Body of pancreas (tissue), 4 donors: Measurements from ENCODE around the gene NDN. TPM values are rescaled to one million over a fixed set of nuclear protein-coding genes. Genes with fewer than 3 reads are reported as not detected.
A peak's percentile ranks its signal among the peaks of the same experiment; 100 is the strongest.

Experiments used
- ATAC-seq: fragments of 150-250 bp; one replicate; pipeline ENCODE4 v1.9.1; 2016
- DNase-seq, 4 donors: peaks; one replicate each; pipeline ENCODE4 v3.0.0-alpha.2; 2019
- H3K27ac ChIP-seq, 4 donors: fragments of 200-600 bp; sonication (generic); 1 replicate in 3 of 4; 2 replicates in 1 of 4; pipeline versions ENCODE4 v1.5.1 to v1.6.1; 2016 to 2019; ENCODE audit warnings: mild to moderate bottlenecking in 1 of 4, mixed read lengths in 1 of 4, moderate library complexity in 1 of 4
- H3K27me3 ChIP-seq, 2 donors: fragments of 200-600 bp; sonication (generic); one replicate each; pipeline ENCODE4 v1.6.0; 2016; ENCODE audit warnings: mild to moderate bottlenecking in 1 of 2
- H3K36me3 ChIP-seq, 2 donors: fragments of 200-600 bp; sonication (generic); replicated peaks in 1 of 2; 2 replicates each; pipeline ENCODE4 v1.5.1; 2016; ENCODE audit warnings: low read depth in 2 of 2; ENCODE audit not compliant: insufficient read depth in 1 of 2
- H3K4me1 ChIP-seq: fragments of 200-600 bp; sonication (generic); one replicate; pipeline ENCODE4 v1.6.0; 2016
- H3K4me3 ChIP-seq, 2 donors: fragments of 200-600 bp; sonication (generic); 1 replicate in 1 of 2; 2 replicates in 1 of 2; pipeline ENCODE4 v1.5.1; 2016 to 2019
- H3K9me3 ChIP-seq, 3 donors: fragments of 200-600 bp; sonication (generic); 1 replicate in 2 of 3; 2 replicates in 1 of 3; pipeline ENCODE4 v1.5.1; 2016
- CTCF ChIP-seq, 7 experiments: fragments of 450-650 bp in 4 of 7; fragments of 200-600 bp in 3 of 7; sonication (generic) in 3 of 7; IDR thresholded peaks; one replicate each; pipeline ENCODE4 v1.5.1; 2016 to 2019; ENCODE audit warnings: antibody characterized with exemption in 7 of 7
- POLR2A ChIP-seq, 3 donors: fragments of 450-650 bp; IDR thresholded peaks; one replicate each; pipeline ENCODE4 v1.6.1; 2016; ENCODE audit warnings: antibody characterized with exemption in 3 of 3, mild to moderate bottlenecking in 2 of 3
- WGBS, 2 donors: methylation state at CpG; one replicate each; pipeline ENCODE4 v1.1.5; 2017; 5-methylcytosine and 5-hydroxymethylcytosine counted together
- intact Hi-C: fragments of 100-400 bp; cut with DNase I; formaldehyde crosslinking; loops from one replicate; pipeline ENCODE4 v1.15.1; 2023
- total RNA-seq, 2 donors: library from RNA; depleted of rRNA; stranded (reverse); fragments of >200 nt; gene quantifications; one replicate each; pipeline ENCODE4 v1.1.0, GENCODE V29; 2016

The NDN gene
- total RNA-seq, 2 donors from 2014 or later: 19.4 to 21.8 TPM

- DNase-seq (peak in 2 of 4 donors; percentile 7 to 25), ATAC-seq (peak; percentile 27)
- no peak within 1 kb of the TSS for H3K27ac ChIP-seq
- no peaks in the 10 kb centered on the region for H3K9me3 ChIP-seq
- WGBS, 2 donors: 29 to 38% methylated on average over 7 to 36 of the region's 37 CpGs
- H3K4me3 ChIP-seq: peak within 1 kb of the TSS in 1 of 2 donors; percentile 21
- intact Hi-C loops: loop anchor here (5.0 kb wide), 2 partner anchors 205 to 230 kb away; no protein-coding TSS in a partner anchor
- no peaks in the 10 kb centered on the region for H3K27me3 ChIP-seq
- H3K4me1 ChIP-seq: no peaks in the 10 kb centered on the region
- TF ChIP-seq POLR2A (IDR thresholded peaks at IDR 0.05) (peak in 2 of 3 donors; percentile 23 to 28), CTCF (IDR thresholded peaks at IDR 0.05) (no peak)
- H3K36me3 ChIP-seq: no peaks in the 10 kb centered on the region
Measured at GRCh38 chr15:23647421-23648370, 39.4 kb downstream of the NDN start, which contains the start of gene MAGEL2. TSS of gene MAGEL2 (minus strand) at chr15:23647867. CDS start at chr15:23647742, 125 bp downstream.

- DNase-seq (no peak), ATAC-seq (no peak)
- H3K4me1 ChIP-seq: no peaks in the 10 kb centered on the region
- TF ChIP-seq POLR2A (IDR thresholded peaks at IDR 0.05): no peak
- no peak for TF ChIP-seq CTCF (IDR thresholded peaks at IDR 0.05)
- no peaks in the 10 kb centered on the region for H3K9me3 ChIP-seq
- no peaks in the 10 kb centered on the region for H3K36me3 ChIP-seq
- H3K4me3 ChIP-seq: no peak overlapping the region
- H3K27me3 ChIP-seq: no peaks in the 10 kb centered on the region
- no peak overlapping the region for H3K27ac ChIP-seq
- 82 to 85% methylated on average over 15 to 17 of the region's 17 CpGs for WGBS, 2 donors
- intact Hi-C loops: loop anchor here (5.0 kb wide), 2 partner anchors 205 to 230 kb away; no protein-coding TSS in a partner anchor
Measured at GRCh38 chr15:23647001-23647295, 40.2 kb downstream of the NDN start.

- ATAC-seq (no peak), DNase-seq (no peak)
- no peaks in the 10 kb centered on the region for H3K27me3 ChIP-seq
- no peaks in the 10 kb centered on the region for H3K36me3 ChIP-seq
- 94% methylated on average over 31 to 37 of the region's 51 CpGs for WGBS, 2 donors
- H3K4me1 ChIP-seq: no peaks in the 10 kb centered on the region
- no peaks in the 10 kb centered on the region for H3K9me3 ChIP-seq
- intact Hi-C loops: loop anchor here (5.0 kb wide), 2 partner anchors 206 to 231 kb away; no protein-coding TSS in a partner anchor
- no peak overlapping the region for H3K4me3 ChIP-seq
- H3K27ac ChIP-seq: no peak overlapping the region
- no peak for TF ChIP-seq CTCF (IDR thresholded peaks at IDR 0.05)
- TF ChIP-seq POLR2A (IDR thresholded peaks at IDR 0.05): no peak
Measured at GRCh38 chr15:23646165-23647000, 40.7 kb downstream of the NDN start.

GRCh38 chr15:23645371-23646164 is 41.5 kb downstream of the NDN start:
- Histone ChIP-seq H3K27ac (no peak overlapping the region), H3K27me3 (no peaks in the 10 kb centered on the region), H3K36me3 (no peaks in the 10 kb centered on the region), H3K9me3 (no peaks in the 10 kb centered on the region), H3K4me1 (no peaks in the 10 kb centered on the region), H3K4me3 (no peak overlapping the region)
- DNase-seq: peak in 2 of 4 donors; percentile 16 to 30
- intact Hi-C loops: loop anchor here (5.0 kb wide), 2 partner anchors 207 to 232 kb away; no protein-coding TSS in a partner anchor
- ATAC-seq: no peak
- 76 to 79% methylated on average over 12 to 37 of the region's 40 CpGs for WGBS, 2 donors
- no peak for TF ChIP-seq POLR2A (IDR thresholded peaks at IDR 0.05)
- TF ChIP-seq CTCF (IDR thresholded peaks at IDR 0.05): peak in 2 of 7 experiments; percentile 17 to 31
